Measurements from ENCODE around the gene GNA12. TPM values are rescaled to one million over a fixed set of nuclear protein-coding genes. Genes with fewer than 3 reads are reported as not detected.

The GNA12 gene
- total and polyA plus RNA-seq, 10 of the 15 experiments (the other 5 are each of a cell fraction or from before 2014, with no cell fraction given), result 1.9 to 51.8 (median 12.6) TPM

DNA sequence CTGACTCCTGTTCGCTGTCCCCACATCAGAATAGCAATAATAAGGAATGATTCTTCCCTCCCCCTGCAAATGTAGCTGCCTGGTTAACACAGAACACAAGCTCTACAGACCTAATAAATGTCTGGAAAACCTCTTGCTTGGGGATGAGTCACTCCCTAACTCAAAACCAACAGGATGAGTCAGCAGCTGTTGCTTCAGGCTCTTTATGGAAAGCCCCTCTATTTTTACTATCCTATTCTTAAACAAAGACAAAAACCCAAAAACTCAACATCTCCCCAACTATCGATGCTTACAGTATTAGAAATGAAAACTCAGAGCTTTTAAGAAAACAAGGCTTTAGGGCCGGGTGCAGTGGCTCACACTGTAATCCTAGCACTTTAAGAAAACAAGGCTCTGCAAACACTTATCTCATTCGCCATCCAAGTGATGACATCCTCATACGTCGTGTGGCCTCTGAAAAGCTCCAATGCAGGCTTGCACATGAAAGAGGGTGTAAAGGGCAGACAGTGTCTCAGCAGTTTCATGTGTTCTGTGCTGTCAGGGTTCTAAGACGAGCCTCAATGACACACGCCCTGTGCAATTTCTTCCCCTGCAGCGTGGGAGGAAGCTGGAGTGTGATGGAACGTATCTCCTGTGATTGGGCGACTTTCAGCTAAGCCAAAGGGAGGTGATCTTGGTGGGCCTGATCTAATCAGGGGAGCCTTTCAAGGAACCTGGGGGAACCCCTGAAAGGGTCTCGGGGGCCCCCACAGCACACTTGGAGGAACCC, 86.0 kb downstream of the GNA12 start (continued):
- TF ChIP-seq ZBTB40 (IDR thresholded peaks at IDR 0.05; ENCODE audit: borderline replicate concordance) (no peak), MEF2B (IDR thresholded peaks at IDR 0.05; ENCODE audit: partially characterized antibody, poor library complexity, severe bottlenecking) (peak; percentile 31), BACH1 (IDR thresholded peaks at IDR 0.05; ENCODE audit: borderline replicate concordance) (peak; percentile 66; the same call in 1 of the 2 replicates), ETV6 (conservative IDR thresholded peaks at IDR 0.05 in 1 of 2, IDR thresholded peaks at IDR 0.05 in 1 of 2; ENCODE audit: borderline replicate concordance in 1 of 2, low read depth in 1 of 2) (peak in 1 of 2 experiments; percentile 48; a peak in 1 of 4 replicates), RELB (IDR thresholded peaks at IDR 0.05; ENCODE audit: low read depth) (peak; percentile 96)
